ENCODE data around the gene FAIM.
"Not testable (repeated sequence)": the region's sequence is repeated elsewhere in the genome, so short reads cannot be mapped to it uniquely, and the experiment has no call there.

Gene FAIM

DNA sequence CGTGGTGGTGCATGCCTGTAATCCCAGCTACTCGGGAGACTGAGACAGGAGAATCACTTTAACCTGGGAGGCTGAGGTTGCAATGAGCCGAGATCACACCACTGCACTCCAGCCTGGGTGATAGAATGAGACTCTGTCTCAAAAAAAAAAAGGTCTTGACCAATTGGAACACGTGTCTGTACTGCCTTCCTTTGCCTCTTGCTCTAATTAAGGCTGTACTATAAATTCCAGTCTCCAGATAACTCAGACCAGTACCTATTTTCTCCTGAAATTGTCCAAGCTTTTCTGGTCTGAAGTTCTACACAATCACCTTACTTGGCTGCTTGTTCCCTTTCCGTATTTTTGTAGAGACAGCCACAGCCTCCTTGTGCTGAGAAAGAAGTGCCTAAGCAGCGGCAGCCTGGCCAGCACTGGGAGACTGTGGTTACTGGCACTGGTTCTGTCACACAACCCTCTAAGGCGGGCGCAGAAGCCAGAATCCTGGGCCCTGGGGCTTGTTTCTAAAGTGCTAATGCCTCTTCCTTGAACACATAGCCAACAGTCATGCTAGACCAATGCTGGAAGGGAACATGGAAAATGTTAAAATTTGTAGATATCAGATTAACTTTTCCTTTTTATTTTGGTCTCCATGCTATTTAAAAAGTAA lies 8.3 kb upstream of the FAIM start:
- no peak for DNase-seq (ENCODE audit: low read depth, low spot score)

DNA sequence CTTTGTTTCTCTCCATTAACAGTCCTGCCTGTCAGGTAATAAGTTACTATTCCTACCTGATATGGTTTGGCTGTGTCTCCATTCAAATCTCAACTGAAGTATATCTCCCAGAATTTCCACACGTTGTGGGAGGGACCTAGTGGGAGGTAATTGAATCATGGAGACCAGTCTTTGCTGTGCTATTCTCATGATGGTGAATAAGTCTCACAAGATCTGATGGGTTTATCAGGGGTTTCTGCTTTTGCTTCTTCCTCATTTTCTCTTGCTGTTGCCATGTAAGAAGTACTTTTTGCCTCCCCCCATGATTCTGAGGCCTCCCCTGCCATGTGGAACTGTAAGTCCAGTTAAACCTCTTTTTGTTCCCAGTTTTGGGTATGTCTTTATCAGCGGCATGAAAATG lies 6.9 kb upstream of the FAIM start:
- not testable (repeated sequence) for DNase-seq (ENCODE audit: low read depth, low spot score)

DNA sequence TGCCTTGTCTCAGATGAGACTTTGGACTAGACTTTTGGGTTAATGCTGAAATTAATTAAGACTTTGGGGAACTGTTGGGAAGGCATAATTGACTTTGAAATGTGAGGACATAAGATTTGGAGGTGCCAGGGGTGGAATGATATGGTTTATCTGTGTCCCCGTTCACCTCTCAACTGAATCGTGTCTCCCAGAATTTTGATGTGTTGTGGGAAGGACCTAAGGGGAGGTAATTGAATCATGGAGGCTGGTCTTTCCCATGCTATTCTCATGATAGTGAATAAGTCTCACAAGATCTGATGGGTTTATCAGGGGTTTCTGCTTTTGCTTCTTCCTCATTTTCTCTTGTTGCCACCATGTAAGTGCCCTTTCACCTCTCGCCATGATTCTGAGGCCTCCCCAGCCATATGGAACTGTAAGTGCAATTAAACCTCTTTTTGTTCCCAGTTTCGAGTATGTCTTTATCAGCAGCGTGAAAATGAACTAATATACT lies 4.4 kb upstream of the FAIM start:
- DNase-seq (ENCODE audit: low read depth, low spot score), result not testable (repeated sequence)

DNA sequence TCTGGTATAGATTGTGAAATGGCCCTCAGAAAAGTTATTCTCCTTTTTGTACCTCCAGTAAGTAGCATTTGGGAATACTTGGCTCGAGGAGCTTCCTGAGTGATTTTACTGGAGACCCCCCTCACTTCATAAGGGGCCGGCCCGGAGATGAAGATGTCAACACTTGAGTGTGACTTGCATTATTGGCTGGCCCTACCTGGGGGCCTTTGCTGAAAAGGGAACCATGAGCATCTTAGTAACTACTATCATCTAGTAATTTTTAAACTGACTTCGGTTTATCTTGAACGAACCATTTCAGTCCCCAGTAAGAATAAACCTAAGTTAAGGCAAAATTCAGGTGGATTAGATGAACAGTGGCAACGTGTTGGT lies 1.3 kb downstream of the FAIM start:
- DNase-seq (ENCODE audit: low read depth, low spot score), result no peak

DNA sequence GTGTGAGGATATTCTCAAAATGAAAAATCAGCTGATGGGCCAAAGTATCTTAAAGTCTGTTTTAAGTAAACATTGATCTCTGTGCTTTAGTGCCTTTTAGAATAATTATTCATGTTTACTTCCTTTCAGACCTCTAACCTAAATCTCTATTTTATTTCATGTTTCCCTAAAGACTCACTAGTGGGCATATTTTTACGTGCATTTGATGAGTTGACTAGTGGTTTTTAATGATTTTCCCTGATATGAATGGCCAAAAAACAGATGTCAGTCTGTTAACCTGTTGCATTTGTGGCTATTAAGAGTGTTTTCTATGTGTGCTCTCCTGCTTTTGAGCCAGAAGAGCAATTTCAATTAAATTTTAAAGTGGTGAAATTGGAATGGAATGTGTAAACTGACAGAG lies 6.9 kb downstream of the FAIM start:
- no peak for DNase-seq (ENCODE audit: low read depth, low spot score)

DNA sequence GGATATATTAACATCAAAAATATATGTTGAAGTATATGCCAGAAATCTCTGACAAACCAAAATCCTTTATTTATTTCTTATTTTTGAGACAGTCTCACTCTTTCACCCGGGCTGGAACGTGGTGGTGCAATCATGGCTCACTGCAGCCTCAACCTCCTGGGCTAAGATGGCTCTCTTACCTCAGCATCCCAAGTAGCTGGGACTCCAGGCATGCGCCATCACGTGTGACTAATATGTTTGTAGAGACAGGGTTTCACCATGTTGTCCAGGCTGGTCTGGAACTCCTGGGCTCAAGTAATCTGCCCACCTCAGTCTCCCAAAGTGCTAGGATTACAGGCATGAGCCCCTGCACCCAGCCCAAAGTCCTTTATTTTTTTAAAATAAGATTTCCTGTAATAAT lies 11.9 kb downstream of the FAIM start:
- no peak for DNase-seq (ENCODE audit: low read depth, low spot score)

DNA sequence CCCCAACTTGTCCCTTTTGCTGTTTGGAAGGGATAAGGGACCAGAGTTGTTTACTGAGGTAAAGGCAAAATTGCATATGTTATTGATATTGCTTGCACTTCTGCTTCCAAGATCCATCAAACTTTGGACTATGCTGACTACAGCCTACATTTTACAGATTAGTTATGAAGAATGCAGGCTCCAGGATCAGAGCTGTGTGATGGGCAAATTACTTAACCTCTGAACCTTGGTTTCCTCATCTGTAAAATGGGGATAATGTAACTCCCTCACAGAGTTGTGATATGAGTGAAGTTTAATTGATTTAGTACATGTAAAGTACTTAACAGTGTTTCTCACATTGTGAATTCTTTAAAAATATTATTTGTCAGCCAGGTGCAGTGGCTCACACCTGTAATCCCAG lies 15.9 kb downstream of the FAIM start:
- no peak for DNase-seq (ENCODE audit: low read depth, low spot score)

DNA sequence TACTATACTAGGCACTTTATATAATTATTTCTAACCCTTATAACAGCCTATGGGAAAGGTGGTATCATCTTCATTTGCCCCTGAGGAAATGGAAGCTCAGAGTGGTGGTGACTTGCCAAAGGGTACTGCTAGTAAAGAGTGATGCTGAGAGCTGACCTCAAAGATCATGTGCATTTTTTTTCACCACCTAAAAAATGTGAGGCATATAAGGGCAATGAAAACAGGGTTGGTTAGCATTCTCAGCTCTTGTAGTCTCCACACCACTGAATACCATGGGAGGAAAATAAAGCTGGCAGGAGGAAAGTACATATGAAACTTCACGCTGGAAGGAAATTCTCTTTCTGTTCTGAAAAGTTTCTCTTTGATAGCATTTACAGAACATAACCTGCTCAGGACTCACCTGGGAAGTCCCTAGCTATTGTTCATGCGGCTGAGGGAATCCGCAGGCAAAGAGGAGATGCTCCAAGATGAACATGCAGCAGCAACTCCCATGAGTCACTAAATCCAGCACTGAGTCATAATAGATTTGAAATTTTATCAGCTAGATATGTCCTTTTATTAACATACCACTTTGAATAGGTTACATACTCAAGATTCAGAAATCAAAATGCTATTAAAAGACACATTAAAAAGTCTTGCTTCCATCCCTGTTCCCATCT lies 17.3 kb downstream of the FAIM start:
- no peak for DNase-seq (ENCODE audit: low read depth, low spot score)

DNA sequence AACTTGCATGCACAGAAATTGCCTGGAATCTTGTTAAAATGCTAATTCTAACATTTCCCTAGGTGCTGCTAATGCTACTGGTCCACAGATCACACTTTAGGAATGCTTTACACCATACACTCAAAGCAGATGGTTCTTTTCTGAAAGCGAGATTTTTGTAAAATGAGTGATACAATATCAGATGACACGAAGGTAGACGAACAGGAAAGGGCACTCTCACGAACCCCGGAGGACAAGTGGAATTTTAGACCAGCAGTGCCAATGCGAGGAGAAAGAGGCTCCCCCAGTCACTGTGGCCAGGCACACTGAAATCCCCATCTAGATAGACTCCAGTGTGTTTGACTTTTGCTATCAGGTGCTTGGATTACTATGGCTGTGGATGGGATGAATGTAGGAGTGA lies 21.0 kb downstream of the FAIM start:
- DNase-seq (ENCODE audit: low read depth, low spot score), result no peak

DNA sequence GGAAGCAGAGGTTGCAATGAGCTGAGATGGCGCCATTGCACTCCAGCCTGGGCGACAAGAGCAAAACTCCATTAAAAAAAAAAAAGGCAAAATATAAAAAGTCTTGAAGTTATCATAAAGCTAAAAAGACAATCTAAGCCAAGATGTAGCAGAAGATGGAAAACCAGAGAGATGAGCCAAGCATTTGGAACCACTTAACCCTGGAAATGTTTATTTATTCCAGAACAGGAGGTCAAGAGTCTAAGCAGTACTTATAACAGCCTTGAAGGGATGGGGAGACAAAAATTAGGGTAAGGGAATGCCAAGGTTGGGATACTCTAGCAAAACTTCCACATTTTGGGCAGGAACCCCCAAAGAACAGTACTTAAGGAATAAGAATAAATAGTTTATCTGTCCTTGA lies 30.1 kb downstream of the FAIM start:
- DNase-seq (ENCODE audit: low read depth, low spot score), result no peak

DNA sequence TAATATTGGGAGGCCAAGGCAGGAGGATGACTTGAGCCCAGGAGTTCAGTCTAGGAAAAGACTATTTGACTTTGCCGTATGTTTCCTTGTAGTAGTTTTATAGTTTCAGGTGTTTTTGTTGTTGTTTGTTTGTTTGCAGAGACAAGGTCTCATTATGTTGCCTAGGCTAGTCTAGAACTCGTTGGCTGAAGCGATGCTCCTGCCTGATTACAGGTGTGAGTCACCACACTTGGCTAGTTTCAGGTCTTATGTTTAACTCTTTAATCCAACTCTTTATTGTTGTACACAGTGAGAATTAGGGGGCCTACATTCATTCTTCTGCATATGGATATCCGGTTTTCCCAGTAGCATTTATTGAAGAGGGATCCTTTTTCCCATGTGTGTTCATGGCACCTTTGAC lies 32.0 kb downstream of the FAIM start:
- no peak for DNase-seq (ENCODE audit: low read depth, low spot score)

DNA sequence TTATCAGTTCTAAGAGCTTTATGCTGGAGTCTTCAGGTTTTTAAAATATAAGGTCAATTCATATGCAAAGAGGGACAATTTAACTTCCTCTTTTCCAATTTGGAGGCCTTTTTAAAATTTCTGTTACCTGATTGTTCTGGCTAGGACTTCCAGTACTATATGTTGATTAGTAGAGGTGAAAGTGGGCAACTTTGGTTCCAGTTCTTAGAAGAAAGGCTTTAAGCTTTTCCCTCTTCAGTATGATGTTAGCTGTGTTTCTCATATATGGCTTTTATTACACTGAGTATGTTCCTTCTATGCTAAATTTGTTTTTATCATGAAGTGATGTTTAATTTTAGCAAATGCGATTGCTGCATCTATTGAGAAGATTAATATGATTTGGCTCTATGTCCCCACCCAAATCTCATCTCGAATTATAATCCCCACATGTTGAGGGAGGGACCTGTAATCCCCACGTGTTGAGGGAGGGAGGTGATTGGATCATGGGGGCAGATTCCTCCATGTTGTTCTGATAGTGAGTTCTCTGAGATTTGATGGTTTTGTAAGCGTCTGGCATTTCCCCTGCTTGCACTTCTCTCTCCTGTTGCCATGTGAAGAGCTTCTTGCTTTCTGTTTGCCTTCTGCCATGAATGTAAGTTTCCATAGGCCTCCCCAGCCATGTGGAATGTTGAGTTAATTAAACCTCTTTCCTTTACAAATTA lies 33.8 kb downstream of the FAIM start:
- DNase-seq (ENCODE audit: low read depth, low spot score), result no peak

DNA sequence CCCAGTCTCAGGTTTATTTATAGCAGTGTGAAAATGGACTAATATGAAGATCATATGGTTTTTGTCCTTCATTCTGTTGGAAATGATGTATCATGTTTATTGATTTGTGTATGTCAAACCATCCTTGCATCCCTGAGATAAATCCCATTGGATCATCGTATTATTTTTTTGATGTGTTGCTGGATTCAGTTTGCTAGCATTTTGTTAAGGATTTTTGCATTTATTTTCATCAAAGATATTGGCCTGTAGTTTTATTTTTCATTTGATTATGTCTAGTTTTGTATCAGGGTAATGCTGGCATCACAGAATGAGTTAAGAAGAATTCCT lies 34.3 kb downstream of the FAIM start:
- DNase-seq (ENCODE audit: low read depth, low spot score), result no peak

DNA sequence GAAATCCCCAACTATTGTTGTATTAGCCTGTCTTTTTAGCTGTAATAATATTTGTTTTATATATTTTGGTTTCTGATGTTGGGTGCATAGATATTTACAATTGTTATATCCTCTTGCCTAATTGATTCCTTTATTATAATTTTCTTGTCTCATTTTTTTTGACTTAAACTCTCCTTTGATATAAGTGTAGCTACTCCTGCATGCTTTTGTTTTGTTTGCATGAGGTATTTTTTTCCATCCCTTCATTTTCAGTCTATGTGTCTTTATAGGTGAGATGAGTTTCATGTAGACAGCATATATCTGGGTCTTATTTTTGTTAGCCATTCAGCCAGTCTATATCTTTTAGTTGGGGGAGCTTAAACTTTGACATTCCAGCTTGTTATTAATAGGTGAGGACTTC lies 37.4 kb downstream of the FAIM start:
- DNase-seq (ENCODE audit: low read depth, low spot score), result no peak

DNA sequence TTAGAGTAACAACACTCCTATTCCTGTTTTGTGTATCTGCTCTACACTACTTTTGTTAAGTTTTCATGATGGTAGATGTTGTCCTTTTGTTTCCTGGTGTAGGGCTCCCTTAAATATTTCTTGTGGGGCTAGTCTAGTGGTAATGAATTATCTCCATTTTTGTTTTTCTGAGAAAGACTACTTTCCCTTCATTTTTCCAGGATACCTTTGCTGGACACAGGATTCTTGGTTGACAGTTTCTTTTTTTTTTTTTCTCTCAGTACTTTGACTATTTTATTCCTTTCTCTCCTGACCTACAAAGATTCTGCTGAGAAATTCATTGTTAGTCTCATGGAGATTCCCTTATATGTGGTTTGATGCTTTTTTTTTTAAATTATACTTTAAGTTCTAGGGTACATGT lies 37.9 kb downstream of the FAIM start:
- DNase-seq (ENCODE audit: low read depth, low spot score), result no peak

DNA sequence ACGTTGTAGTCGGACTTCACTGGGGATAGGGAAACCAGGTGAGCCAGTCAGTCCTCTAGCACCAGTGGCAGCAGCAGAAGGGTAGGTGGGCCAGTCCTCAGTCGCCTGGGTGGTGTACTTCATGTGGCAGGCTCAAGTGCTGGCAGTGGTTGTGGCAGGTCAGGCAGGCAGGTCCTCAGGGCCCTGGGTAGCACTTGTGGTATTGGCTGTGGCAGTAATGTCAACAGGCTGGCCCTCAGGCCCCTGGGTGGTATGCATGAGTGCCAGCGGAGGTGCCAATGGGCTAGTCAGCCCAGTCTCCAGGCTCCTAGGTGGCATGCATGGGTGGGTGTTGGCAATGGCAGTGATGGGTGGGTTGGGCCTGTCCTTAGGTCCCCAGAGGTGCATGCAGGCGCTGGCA lies 40.6 kb downstream of the FAIM start:
- DNase-seq (ENCODE audit: low read depth, low spot score), result no peak

DNA sequence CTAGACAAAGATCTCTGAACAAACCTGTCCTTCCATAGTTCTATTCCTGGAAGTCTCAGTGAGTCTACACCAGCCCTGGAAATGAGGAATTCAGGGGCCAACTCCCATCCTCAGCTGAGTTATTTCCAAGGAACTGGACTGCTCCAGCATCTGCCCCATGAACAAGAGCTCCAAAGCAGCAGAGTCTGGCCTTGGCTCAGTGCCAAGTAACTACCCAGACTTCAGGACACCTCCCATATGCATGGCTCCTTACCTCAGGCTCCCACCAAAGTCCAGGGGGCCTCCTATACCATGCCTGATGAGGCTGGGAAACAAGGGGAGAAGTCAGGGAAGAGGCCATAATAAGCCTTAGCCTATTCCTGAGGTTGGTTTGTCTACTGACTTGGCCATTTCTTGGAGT lies 45.0 kb downstream of the FAIM start:
- no peak for DNase-seq (ENCODE audit: low read depth, low spot score)

DNA sequence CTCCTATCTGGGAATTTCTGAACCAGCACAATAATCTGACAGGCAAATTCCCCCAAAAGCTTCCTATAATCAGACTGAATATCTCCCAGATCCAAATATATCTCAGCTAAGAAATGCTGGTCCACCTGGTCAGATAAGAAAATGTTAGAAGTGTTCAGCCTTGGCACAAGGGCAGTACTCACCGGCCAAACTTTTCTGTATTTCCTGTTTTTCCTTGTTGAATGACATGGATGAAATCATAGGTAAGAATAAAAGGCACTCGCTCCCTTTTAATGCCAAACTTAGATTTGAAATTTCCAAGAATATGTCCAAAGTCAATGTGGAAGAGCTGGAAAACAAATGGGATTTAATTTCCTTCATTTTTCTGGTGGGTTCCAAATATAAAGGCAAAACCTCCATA lies 48.9 kb downstream of the FAIM start:
- no peak for DNase-seq (ENCODE audit: low read depth, low spot score)

DNA sequence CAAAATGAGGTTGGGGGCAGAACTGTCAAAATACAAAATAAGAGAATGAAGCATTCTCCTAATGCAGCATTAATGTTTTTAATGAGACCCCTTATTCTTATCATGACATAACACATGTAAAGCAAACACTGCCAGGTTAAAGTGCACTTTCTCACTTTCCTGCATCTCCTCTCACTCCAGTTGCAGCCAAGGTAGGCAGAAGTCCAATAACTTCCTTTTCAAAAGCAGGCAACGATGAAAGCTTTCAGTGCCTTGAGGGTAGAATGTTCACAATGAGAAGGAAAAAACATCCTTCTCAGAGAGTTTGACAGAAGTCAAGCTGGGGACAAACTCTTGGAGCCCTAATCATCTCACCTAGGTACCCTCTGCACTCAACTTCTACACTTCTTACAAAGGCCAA lies 59.5 kb downstream of the FAIM start:
- DNase-seq (ENCODE audit: low read depth, low spot score), result no peak

DNA sequence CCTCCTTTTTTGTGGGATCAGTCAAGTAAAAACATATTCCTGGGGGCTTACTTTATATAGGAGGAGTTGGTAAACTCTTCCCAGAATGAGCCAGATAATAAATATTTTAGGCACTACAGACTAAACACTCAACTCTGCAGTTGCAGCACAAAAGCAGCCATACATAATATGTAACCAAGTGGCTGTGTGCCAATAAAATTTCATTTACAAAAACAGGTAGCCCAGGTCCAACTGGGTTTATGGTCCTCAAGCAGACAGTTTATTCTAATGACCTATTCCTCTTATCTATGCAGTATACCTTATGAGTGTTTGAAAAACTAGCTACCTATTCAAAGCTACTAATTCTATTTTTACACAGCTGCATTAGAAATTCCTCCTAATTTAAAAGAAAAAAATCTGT lies 61.8 kb downstream of the FAIM start:
- no peak for DNase-seq (ENCODE audit: low read depth, low spot score)

DNA sequence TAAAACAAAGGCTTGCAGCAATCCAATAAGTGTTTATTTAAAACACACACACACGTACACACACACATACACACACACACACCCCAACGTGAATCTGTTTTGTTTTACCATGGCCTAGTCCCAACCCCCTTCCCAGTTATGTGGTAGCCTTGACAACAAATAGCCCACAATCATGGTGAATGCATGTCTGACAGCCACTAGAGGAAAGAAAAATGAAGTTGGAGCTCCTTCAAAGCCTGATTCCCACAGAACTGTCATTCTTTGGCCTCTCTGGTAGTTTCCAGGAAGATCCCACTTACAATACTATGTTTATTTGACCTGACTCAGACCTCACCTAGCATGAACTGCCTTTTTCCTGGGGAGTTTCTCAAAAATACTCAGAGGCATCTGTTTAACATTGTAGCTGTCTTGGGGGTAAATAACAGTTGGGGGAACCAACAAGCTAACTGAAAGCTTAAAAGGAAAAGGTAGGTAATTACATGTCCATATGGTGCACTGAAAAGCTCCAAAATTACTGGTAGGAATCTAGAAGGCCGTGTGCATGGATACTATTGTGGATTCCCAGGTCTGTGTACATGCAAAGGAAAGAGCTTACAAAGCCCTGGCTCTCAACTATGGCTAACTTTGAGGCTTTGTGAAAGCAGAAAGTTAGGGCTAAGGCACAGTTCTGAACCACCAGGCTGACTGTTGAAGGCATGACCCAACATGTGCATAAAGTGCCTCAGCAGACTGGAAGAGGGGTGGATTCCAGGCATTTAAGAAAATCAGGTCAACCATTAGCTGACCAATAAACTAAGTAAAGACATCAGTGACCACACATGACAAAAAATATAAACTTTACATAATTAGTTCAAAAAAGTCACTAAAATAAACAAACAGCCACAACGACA lies 65.3 kb downstream of the FAIM start:
- no peak for DNase-seq (ENCODE audit: low read depth, low spot score)

DNA sequence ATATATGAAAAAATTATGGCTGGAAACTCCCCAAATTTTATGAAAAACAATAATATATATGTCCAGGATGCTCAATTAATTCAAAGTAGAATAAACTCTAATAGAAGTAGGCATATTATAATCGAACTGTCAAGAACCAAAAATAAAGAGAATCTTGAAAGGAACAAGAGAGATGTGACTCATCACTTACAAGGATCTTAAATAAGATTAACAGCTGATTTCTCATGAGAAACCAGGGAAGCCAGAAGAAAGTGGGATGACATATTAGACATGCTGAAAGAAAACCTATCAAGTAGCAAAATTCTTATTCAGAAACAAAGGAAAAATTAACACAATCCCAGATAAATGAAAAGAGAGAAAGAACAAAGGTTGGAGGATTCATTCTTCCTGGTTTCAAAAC lies 66.8 kb downstream of the FAIM start:
- DNase-seq (ENCODE audit: low read depth, low spot score), result no peak
